ENCODE results near the gene RBM38.

The RBM38 gene

GRCh38 chr20:57402206-57403125, 11.3 kb downstream of the RBM38 start:
- no peak for TF ChIP-seq CTCF (conservative IDR thresholded peaks at IDR 0.05; ENCODE audit: low read depth)
- no peak for DNase-seq (ENCODE audit: low spot score)
- H3K27ac ChIP-seq, result no peak overlapping the region
- POLR2A ChIA-PET (ENCODE audit: low non-redundant PET), result no interaction called here
- CTCF ChIA-PET, result interaction anchor here (1.0 kb wide), 1 partner anchor 96 kb away, joined by 4 read pairs; no protein-coding TSS in a partner anchor

- POLR2A ChIA-PET (ENCODE audit: low non-redundant PET), result no interaction called here
- CTCF ChIA-PET, result interaction anchor here (1.0 kb wide), 1 partner anchor 95 kb away, joined by 4 read pairs; no protein-coding TSS in a partner anchor
- no peak overlapping the region for H3K27ac ChIP-seq
- no peak for TF ChIP-seq CTCF (conservative IDR thresholded peaks at IDR 0.05; ENCODE audit: low read depth)
- no peak for DNase-seq (ENCODE audit: low spot score)
Measured at GRCh38 chr20:57403216-57403615, 12.0 kb downstream of the RBM38 start.

GRCh38 chr20:57404006-57404405, 12.8 kb downstream of the RBM38 start:
- DNase-seq (ENCODE audit: low spot score), result no peak
- TF ChIP-seq CTCF (conservative IDR thresholded peaks at IDR 0.05; ENCODE audit: low read depth), result no peak
- H3K27ac ChIP-seq, result no peak overlapping the region
- ChIA-PET CTCF (interaction anchor here (0.5 kb wide), 1 partner anchor 110 kb away, joined by 3 read pairs; no protein-coding TSS in a partner anchor), POLR2A (ENCODE audit: low non-redundant PET) (no interaction called here)

- H3K27ac ChIP-seq, result no peak overlapping the region
- TF ChIP-seq CTCF (conservative IDR thresholded peaks at IDR 0.05; ENCODE audit: low read depth), result no peak
- ChIA-PET CTCF (interaction anchor here (0.5 to 0.6 kb wide), 2 partner anchors 109 to 131 kb away, joined by 3 read pairs; no protein-coding TSS in a partner anchor), POLR2A (ENCODE audit: low non-redundant PET) (no interaction called here)
- no peak for DNase-seq (ENCODE audit: low spot score)
Measured at GRCh38 chr20:57404419-57405072, 13.3 kb downstream of the RBM38 start.

GRCh38 chr20:57405236-57406016, 14.2 kb downstream of the RBM38 start:
- no peak for TF ChIP-seq CTCF (conservative IDR thresholded peaks at IDR 0.05; ENCODE audit: low read depth)
- ChIA-PET POLR2A (ENCODE audit: low non-redundant PET) (no interaction called here), CTCF (interaction anchor here (0.6 kb wide), 1 partner anchor 828 kb away, joined by 4 read pairs; no protein-coding TSS in a partner anchor)
- H3K27ac ChIP-seq, result no peak overlapping the region
- DNase-seq (ENCODE audit: low spot score), result no peak

- ChIA-PET CTCF (no interaction called here), POLR2A (ENCODE audit: low non-redundant PET) (no interaction called here)
- H3K27ac ChIP-seq, result peak overlapping the region; percentile 3; the same call in 1 of the 2 replicates
- no peak for TF ChIP-seq CTCF (conservative IDR thresholded peaks at IDR 0.05; ENCODE audit: low read depth)
- no peak for DNase-seq (ENCODE audit: low spot score)
Measured at GRCh38 chr20:57407541-57407956, 16.4 kb downstream of the RBM38 start.
